Midbrain (tissue), 1 donor: ENCODE data around the gene PGK1.
"Not testable (repeated sequence)": the region's sequence is repeated elsewhere in the genome, so short reads cannot be mapped to it uniquely, and the experiment has no call there.

Experiments used
- DNase-seq: peaks from one replicate; lab custom pipeline; 2025; lab: John Stamatoyannopoulos, UW

Gene PGK1

DNA sequence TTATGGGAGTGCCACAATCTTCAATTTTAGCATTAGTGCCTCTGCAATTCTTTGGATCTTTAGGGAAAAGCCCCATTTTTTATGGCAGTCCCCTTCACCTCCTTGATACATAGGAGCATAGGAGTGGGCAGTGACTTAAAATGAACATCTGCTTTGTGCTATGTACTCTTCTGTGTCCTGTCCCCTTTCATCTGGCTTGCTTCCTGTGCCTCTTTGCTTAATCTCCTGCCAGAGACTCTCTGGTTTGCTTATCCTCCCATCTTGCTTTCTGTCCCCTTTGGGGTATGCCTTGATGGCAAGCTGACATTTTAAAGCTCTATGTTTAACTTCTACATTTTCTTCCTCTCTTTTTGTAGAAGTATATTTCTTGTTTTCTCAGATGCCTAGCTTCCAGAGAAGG lies 12.3 kb downstream of the PGK1 start:
- DNase-seq, result no peak

DNA sequence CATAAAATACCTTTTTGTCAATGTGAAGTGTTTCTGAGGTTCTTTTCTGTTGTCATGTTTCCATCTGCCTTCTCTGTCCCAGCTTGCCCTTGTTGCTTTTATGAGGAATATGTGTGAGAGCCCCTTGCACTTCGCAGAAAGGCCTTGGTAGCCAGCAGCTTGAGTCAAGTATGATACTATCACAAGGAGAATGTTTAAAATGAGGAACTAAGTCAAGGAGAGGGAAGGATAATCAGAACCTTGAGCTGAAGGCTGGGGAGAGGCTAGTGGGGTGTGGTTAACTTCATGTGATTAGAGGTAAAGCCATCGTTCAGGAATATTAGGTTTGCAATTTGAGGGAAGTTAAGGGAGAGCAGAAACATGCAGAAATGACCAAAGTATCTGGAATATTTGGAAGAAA lies 12.7 kb downstream of the PGK1 start:
- no peak for DNase-seq

DNA sequence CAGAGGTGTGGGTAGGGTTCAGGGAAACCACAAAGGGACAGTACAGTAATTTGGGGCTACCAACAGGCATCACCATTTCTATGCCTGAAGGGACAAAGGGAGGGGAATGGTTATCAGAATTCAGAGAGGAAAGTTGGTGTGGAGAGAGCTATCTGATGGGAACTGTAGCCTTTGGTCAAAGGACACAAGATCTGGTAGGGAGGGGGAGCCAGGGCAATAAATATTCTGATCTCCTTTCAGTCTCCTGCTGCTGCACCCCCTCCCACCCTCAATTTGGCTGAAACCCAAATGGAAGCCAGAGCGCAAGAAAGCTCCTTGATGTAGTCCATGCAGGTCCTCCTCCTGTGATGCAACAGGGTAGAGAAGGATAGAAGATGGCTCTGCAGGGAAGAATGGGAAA lies 14.6 kb downstream of the PGK1 start:
- DNase-seq, result no peak

DNA sequence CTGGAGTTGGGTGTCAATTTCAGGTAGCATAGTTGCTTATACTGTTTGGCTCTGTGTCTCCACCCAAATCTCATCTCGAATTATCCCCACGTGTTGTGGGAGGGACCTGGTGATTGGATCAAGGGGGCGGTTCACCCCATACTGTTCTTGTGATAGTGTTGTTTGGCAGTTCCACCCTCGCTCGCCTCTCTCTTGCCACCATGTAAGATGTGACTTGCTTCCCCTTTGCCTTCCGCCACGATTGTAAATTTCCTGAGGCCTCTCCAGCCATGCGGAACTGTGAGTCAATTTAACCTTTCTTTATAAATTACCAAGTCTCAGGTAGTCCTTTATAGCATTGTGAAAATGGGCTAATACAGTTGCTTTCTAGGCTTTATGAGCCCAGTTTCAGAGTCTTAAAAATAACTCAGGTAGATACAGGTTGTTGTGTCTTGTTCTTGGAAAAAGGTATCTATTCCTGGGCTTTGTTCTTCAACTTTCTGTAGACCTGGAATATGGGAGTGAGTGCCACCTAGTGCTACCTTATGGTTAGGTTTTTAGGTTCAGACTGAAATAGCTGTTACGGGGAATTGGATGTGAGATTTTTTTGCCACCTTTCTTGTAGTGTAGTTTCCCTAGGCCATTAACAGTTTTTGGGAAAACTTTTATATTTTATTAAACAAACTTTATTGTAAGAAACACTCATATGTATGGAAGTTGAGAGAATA lies 15.6 kb downstream of the PGK1 start:
- DNase-seq, result no peak

DNA sequence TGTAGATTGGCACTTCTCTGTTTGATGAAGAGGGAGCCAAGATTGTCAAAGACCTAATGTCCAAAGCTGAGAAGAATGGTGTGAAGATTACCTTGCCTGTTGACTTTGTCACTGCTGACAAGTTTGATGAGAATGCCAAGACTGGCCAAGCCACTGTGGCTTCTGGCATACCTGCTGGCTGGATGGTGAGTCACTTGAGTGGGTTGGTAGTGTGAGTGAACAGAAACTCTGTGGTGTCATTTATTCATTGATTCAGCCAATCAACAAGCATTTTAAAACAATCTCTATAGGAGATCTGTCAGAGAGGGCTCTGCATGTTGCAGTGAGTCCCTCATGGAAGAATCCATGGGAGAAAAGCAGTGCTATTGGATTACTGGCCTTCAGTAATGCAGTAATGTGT lies 19.1 kb downstream of the PGK1 start:
- DNase-seq, result no peak

DNA sequence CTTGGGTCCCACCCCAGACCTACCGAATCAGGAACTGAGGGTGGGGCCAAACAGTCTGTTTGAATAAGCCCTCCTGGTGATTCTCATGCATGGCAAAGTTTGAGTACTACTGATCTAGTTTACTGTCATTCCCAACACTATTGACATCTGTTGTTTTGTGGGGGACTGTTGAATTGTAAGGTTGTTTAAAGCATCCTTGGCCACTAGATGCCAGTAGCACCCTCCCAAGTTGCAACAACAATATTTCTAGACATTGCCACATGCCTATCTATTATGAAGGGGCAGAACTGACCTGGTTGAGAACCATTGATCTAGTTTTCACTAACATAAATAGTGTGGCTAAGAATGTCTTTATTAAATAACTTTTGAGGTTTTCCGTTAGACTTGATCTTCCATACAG lies 20.3 kb downstream of the PGK1 start:
- no peak for DNase-seq

DNA sequence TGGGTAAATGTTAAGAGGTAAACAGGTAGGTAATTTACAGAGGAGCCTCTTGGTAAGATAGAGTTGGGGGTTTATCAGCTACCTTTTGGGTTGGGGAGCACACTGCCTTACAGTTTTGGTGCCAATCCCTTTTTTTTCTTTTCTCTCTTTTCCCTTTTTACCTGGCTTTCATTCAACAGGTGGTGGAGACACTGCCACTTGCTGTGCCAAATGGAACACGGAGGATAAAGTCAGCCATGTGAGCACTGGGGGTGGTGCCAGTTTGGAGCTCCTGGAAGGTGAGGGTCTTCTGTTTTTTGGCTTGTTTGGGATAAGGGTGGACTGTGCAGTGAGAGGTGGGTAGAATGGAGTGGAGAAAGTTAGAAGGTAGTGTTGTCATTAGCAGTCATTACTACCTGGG lies 21.1 kb downstream of the PGK1 start:
- no peak for DNase-seq

DNA sequence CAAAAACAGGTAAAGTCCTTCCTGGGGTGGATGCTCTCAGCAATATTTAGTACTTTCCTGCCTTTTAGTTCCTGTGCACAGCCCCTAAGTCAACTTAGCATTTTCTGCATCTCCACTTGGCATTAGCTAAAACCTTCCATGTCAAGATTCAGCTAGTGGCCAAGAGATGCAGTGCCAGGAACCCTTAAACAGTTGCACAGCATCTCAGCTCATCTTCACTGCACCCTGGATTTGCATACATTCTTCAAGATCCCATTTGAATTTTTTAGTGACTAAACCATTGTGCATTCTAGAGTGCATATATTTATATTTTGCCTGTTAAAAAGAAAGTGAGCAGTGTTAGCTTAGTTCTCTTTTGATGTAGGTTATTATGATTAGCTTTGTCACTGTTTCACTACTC lies 21.7 kb downstream of the PGK1 start:
- not testable (repeated sequence) for DNase-seq

DNA sequence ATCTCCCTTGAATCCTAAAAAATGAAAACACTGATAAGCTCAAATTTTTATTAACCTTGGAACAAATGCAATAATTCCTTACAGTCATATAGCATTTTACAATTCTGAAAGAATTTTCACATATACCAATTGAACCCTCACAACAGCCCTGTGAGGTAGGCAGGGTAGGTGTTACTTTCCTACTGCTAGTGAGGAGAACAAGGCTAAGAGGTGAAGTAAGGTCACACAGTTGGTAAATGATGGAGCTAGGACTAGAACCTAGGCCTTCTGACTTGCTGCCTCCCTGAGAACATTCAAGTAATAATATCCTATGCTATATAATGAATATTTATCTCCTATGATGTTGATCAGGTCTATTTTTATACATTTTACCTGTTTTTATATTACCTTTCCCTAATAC lies 25.7 kb downstream of the PGK1 start:
- DNase-seq, result no peak

DNA sequence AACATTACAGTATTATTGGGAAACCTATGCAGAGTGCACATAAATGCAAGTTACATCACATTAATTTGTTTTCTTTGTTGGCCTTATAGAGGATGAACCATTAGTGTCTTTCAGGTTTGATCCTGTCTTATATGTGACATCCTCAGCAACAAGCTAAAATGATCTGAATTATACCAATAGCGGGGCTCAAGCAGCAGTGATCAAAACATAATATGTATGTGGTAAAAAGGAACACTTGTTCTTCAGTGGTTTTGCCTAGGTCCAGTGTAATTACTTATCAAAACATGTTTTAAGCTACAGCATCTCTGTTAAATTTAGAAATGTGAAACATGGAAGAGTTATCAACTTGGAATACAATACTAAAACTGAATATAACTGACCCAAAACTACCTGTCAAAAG lies 26.3 kb downstream of the PGK1 start:
- DNase-seq, result no peak

DNA sequence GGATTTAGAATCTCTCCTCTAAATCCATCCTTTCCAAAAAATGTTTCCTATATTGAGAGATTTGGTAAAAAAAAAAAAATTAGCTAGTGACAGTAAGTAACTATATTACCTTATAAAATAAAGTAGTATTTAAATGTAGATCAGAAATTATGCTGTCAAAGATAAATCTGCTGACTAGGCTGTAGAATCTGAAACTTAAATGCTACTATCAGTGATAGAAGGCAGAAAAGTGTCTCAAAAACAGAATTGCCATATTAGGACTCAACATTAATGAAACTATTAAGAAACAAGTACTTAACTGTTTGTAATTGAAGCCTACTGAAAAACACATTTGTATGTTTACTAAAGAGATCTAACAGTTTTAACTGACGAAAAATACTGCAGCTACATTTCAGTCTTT lies 27.1 kb downstream of the PGK1 start:
- DNase-seq, result no peak

DNA sequence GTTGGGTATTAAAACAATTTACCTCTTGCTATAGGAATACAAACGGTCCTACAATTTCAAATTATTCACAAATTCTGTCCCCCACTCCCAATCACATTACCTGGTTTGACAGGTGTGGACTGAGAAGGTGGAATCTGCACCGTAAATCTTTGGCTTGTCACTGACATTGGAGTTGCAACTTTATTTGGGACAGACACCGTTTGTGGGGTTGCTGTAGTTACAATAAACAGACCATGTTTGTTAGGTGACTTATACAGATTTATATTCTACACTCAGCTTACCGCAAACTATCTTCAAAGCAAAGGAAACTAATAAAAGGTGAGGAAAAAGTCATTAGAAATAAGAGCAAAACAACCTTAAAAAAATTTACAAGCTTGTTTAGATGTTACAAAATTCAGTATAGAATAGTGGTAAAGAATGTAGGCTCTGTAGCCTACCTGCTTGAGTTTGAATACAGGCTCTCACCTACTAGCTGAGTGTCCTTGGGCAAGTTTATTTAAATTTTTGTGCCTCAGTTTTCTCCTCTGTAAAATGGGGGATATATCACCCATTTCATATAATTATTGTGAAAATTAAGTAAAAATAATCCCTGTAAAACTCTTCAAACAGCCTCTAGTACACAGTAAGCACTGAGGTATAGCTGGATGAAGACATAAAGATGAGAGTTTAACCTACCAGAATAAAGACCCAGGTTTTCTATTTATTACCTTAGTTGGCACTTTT lies 29.4 kb downstream of the PGK1 start:
- DNase-seq, result no peak

DNA sequence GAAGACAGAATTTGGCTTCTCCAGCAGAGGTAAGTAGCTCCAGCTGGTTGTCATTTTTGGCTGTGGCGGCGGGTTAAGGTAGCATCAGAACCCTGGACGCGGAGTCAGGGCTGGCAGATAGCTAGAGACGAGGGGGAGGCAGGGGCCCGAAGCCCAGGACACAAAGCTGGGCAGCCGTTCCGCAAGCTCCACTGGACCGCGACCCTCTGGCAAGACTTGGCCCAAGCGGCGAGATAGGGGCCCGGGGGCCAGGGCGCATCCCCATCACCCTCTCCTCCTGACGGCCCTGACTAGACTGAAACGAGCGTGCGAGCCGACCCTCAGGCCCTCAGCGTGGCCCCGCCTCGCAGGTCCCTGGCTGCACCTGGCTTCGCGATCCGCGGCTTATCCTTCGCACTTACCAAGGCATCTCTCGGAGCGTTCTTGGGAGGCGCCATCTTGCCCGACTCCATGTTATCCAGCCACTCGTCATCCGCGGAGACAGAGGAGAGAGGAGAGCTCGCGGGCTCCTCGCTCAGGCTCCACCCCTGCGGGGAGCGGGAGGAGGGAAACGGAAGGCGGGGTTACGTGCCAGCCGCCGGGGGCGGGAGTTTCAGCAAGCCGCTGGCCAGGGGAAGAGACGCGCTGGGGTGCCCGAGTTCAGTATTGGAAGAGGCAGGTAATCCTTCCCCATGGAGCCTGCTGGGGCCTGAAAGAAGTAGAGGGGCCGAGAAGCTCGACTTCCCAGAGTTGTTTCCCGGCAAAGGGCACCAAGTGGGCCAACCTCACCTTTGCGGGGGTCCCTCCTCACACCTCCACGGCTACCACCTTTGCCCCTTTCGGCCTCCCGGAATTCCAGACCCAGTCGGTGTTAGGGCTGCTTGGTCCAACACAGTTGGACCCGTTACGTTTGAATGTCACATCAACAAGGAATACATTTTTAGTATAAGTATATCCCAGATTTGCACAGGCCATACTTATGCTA lies 35.4 kb downstream of the PGK1 start, which contains the start of gene TAF9B:
TSS of gene TAF9B (minus strand) at position 491 of the 964 bp plus-strand sequence. CDS start at position 452, 39 bp downstream.
- DNase-seq, result peak; percentile 78

DNA sequence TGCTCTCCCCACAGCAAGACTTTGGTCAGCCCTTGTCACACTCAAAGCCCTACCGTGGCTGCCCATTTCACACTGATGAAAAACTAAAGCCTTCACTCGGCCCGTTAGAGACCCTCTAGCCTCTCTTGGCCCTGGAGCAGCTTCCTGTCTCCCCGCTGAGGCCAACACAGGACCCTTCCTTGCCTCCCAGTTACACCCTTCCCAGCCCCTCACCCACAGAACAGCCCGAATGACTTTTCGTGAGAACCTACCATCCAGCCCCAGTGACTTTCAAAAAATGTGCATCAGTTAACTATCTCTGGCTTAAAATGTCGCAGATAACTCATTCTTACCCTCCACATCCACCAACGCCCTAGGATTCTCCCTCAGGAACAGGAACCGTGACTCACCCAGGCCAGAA lies 36.2 kb downstream of the PGK1 start:
- DNase-seq, result no peak

DNA sequence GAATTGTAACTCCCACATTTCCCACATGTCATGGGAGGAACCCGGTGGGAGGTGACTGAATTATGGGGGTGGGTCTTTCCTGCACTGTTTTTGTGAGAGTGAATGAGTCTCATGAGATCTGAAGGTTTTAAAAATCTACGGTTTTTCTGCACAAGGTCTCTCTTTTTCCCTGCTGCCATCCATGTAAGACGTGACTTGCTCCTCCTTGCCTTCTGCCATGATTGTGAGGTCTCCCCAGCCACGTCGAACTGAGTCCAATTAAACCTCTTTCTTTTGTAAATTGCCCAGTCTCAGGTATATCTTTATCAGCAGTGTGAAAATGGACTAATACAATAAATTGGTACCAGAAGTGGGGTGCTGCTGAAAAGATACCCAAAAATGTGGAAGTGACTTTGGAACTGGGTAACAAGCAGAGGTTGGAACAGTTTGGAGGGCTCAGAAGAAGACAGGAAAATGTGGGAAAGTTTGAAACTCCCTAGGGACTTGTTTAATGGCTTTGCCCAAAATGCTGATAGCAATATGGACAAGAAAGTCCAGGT lies 43.0 kb downstream of the PGK1 start:
- DNase-seq, result not testable (repeated sequence)

DNA sequence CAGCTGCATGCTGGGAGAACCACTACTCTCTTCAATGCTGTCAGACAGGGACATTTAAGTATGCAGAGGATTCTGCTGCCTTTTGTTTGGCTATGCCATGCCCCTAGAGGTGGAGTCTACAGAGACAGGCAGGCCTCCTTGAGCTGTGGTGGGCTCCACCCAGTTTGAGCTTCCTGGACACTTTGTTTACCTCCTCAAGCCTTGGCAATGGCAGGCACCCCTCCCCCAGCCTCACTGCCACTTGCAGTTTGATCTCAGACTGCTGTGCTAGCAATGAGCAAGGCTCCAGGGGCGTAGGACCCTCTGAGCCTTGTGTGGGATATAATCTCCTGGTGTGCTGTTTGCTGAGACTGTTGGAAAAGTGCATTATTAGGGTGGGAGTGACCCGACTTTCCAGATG lies 53.3 kb downstream of the PGK1 start:
- not testable (repeated sequence) for DNase-seq

DNA sequence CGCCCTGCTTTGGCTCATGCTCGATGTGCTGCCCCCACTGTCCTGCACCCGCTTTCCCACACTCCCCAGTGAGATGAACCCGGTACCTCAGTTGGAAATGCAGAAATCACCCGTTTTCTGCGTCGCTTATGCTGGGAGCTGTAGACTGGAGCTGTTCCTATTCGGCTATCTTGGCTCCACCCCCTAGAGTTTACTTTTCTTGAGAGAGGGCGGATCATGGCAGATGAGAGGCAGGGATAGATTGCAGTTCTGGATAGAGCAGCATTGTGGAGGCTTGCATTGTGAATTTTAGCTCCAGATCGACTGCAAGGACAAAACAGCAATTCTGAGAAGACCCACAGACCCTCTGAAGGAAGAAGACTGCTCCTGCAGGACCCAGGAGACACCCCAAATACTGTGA lies 53.8 kb downstream of the PGK1 start:
- DNase-seq, result not testable (repeated sequence)

DNA sequence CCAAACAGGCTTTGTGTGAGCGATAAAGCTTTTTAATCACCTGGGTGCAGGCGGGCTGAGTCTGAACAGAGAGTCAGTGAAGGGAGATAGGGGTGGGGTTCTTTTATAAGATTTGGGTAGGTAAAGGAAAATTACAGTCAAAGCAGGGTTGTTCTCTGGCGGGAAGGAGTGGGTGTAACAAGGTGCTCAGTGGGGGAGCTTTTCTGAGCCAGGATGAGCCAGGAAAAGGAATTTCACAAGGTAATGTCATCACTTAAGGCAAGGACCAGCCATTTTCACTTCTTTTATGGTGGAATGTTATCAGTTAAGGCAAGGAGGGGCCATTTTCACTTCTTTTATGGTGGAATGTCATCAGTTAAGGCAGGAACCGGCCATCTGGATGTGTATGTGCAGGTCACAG lies 56.7 kb downstream of the PGK1 start:
- not testable (repeated sequence) for DNase-seq

DNA sequence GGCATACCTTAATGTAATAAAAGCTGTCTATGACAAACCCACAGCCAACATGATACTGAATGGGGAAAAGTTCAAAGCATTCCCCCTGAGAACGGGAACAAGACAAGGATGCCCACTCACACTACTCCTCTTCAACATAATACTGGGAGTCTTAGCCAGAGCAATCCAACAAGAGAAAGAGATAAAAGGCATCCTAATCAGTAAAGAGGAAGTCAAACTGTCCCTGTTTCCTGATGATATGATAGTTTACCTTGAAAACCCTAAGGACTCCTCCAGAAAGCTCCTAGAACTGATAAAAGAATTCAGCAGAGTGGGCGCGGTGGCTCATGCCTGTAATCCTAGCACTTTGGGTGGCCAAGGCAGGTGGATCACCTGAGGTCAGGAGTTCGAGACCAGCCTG lies 59.1 kb downstream of the PGK1 start:
- not testable (repeated sequence) for DNase-seq

DNA sequence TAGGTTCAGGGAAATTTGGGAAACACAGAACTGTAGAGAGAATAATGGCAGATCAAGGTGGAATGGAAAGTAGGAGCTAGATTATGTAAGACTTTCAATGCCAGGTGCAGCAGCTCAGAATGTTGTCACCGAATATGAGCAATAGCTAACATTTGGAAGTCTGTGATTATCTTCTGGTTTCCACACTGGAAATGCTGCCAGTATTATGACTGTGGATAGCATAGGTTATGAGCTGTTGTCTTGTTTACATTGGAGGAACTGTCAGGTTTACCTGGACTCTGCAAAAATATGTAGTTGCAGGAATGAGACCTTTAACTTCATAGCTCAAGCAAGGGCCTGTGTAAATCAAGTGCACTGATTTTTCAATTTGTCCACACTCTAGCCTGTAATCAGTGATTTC lies 61.4 kb downstream of the PGK1 start:
- no peak for DNase-seq

DNA sequence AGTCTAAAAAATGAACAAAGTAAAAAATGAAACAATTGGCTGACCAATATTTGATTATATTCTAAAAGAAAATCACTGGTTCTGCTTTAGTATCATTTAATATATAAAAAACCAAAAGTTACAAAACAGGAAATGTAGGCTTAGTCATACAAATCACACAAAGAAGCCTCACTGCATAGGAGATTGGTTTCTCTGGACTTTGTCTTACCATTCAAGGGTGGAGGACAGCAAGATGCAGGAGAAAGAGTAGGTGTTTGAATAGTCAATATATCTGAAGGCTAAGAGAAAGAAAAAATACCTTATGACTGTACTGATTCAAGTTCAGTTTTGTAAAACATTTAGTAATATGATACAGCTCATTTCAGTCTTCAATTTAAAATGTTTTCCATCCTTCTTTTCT lies 64.0 kb downstream of the PGK1 start:
- DNase-seq, result no peak
